ENCODE data around the gene CDH23. TPM values are rescaled to one million over a fixed set of nuclear protein-coding genes. Genes with fewer than 3 reads are reported as not detected.

CDH23 gene
- total RNA-seq, 1 experiment from 2014 or later, result 0.07 TPM

GRCh38 chr10:71538608-71539260, 142.0 kb downstream of the CDH23 start:
- H3K9me3 Mint-ChIP-seq (ENCODE audit: low read depth, unreplicated experiment), result no peaks in the 10 kb centered on the region
- peaks cover 76% of the 10 kb centered on the region for H3K27me3 Mint-ChIP-seq (ENCODE audit: unreplicated experiment)
- intact Hi-C loops (cut with micrococcal nuclease; ENCODE audit: unreplicated experiment), result no loop called here
- no peak for DNase-seq
- H3K27ac Mint-ChIP-seq (ENCODE audit: unreplicated experiment), result no peak overlapping the region
- no peaks in the 10 kb centered on the region for H3K4me1 Mint-ChIP-seq (ENCODE audit: low read depth, unreplicated experiment)
- TF ChIP-seq, protein P1, sequence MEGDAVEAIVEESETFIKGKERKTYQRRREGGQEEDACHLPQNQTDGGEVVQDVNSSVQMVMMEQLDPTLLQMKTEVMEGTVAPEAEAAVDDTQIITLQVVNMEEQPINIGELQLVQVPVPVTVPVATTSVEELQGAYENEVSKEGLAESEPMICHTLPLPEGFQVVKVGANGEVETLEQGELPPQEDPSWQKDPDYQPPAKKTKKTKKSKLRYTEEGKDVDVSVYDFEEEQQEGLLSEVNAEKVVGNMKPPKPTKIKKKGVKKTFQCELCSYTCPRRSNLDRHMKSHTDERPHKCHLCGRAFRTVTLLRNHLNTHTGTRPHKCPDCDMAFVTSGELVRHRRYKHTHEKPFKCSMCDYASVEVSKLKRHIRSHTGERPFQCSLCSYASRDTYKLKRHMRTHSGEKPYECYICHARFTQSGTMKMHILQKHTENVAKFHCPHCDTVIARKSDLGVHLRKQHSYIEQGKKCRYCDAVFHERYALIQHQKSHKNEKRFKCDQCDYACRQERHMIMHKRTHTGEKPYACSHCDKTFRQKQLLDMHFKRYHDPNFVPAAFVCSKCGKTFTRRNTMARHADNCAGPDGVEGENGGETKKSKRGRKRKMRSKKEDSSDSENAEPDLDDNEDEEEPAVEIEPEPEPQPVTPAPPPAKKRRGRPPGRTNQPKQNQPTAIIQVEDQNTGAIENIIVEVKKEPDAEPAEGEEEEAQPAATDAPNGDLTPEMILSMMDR (IDR thresholded peaks at IDR 0.05; ENCODE audit: unreplicated experiment), result no peak
- no peaks in the 10 kb centered on the region for H3K36me3 Mint-ChIP-seq (ENCODE audit: insufficient read depth, unreplicated experiment)
- CTCF ChIA-PET, result no interaction called here
- no TSS peak for BruUV-seq (replicated peaks)
- no peak overlapping the region for H3K4me3 Mint-ChIP-seq (ENCODE audit: low read depth, unreplicated experiment)

GRCh38 chr10:71539442-71540118, 142.9 kb downstream of the CDH23 start:
- no peaks in the 10 kb centered on the region for H3K4me1 Mint-ChIP-seq (ENCODE audit: low read depth, unreplicated experiment)
- no peaks in the 10 kb centered on the region for H3K36me3 Mint-ChIP-seq (ENCODE audit: insufficient read depth, unreplicated experiment)
- H3K27me3 Mint-ChIP-seq (ENCODE audit: unreplicated experiment), result peaks cover 68% of the 10 kb centered on the region
- intact Hi-C loops (cut with micrococcal nuclease; ENCODE audit: unreplicated experiment), result no loop called here
- H3K27ac Mint-ChIP-seq (ENCODE audit: unreplicated experiment), result no peak overlapping the region
- TF ChIP-seq, protein P1 (IDR thresholded peaks at IDR 0.05; ENCODE audit: unreplicated experiment), result no peak
- H3K9me3 Mint-ChIP-seq (ENCODE audit: low read depth, unreplicated experiment), result no peaks in the 10 kb centered on the region
- BruUV-seq (replicated peaks), result no TSS peak
- no peak for DNase-seq
- no peak overlapping the region for H3K4me3 Mint-ChIP-seq (ENCODE audit: low read depth, unreplicated experiment)
- CTCF ChIA-PET, result interaction anchor here (0.6 kb wide), 1 partner anchor 62 kb away, joined by 3 read pairs; no protein-coding TSS in a partner anchor

- CTCF ChIA-PET, result interaction anchor here (0.6 to 1.1 kb wide), 2 partner anchors 10 to 39 kb away, joined by 6 to 7 read pairs; no protein-coding TSS in a partner anchor
- no TSS peak for BruUV-seq (replicated peaks)
- Mint-ChIP-seq H3K4me1 (ENCODE audit: low read depth, unreplicated experiment) (no peaks in the 10 kb centered on the region), H3K36me3 (ENCODE audit: insufficient read depth, unreplicated experiment) (no peaks in the 10 kb centered on the region), H3K4me3 (ENCODE audit: low read depth, unreplicated experiment) (no peak overlapping the region), H3K27ac (ENCODE audit: unreplicated experiment) (no peak overlapping the region), H3K27me3 (ENCODE audit: unreplicated experiment) (peaks cover 42% of the 10 kb centered on the region), H3K9me3 (ENCODE audit: low read depth, unreplicated experiment) (no peaks in the 10 kb centered on the region)
- TF ChIP-seq, protein P1 (IDR thresholded peaks at IDR 0.05; ENCODE audit: unreplicated experiment), result no peak
- no peak for DNase-seq
- intact Hi-C loops (cut with micrococcal nuclease; ENCODE audit: unreplicated experiment), result no loop called here
Measured at GRCh38 chr10:71542478-71542877, 145.8 kb downstream of the CDH23 start.

DNA sequence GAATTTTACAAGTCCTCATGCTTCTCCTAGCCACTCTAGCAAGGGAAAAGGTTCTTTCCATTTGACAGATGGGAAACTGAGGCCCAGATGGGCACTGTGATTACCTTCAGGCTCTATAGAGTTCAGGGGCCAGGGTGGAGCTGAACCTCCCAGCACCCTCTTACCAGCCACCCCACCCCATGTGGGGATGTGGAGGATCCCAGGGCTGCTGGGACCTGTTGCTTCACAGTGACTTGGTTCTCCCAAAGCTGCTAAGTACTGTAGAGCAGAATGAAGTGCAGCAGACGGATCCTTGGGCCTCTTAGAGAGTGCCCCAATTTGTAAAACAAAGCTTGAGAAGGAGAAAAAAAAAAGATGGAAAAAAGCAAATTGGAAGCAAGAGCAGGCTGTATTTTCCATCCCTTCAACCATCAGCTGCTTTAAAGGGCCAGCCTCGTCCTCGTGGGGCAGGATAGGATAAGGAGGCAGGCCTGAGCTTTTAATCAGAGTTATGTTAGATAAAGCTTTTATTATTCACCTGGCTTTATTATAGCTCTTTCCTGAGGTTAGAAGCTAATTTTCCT, 147.0 kb downstream of the CDH23 start:
- Mint-ChIP-seq H3K4me3 (ENCODE audit: low read depth, unreplicated experiment) (no peak overlapping the region), H3K27ac (ENCODE audit: unreplicated experiment) (no peak overlapping the region), H3K27me3 (ENCODE audit: unreplicated experiment) (peaks cover 33% of the 10 kb centered on the region), H3K4me1 (ENCODE audit: low read depth, unreplicated experiment) (no peaks in the 10 kb centered on the region), H3K36me3 (ENCODE audit: insufficient read depth, unreplicated experiment) (no peaks in the 10 kb centered on the region), H3K9me3 (ENCODE audit: low read depth, unreplicated experiment) (no peaks in the 10 kb centered on the region)
- CTCF ChIA-PET, result interaction anchor here (0.6 to 1.0 kb wide), 3 partner anchors 10 to 1433 kb away, joined by 3 read pairs; no protein-coding TSS in a partner anchor
- no TSS peak for BruUV-seq (replicated peaks)
- TF ChIP-seq, protein P1 (IDR thresholded peaks at IDR 0.05; ENCODE audit: unreplicated experiment), result no peak
- DNase-seq, result no peak
- intact Hi-C loops (cut with micrococcal nuclease; ENCODE audit: unreplicated experiment), result no loop called here
